BJ (cell line): ENCODE measurements around the gene EZR. TPM values are rescaled to one million over a fixed set of nuclear protein-coding genes. Genes with fewer than 3 reads are reported as not detected.
A peak's percentile ranks its signal among the peaks of the same experiment; 100 is the strongest.

Experiments
- CTCF ChIA-PET: fragments of 350-600 bp; formaldehyde crosslinking; extraction: SDS; loops from one replicate; lab custom pipeline; 2021; ENCODE audit warnings: antibody characterized with exemption, inconsistent platforms; lab: Yijun Ruan, JAX
- POLR2A ChIA-PET: fragments of 300-600 bp; sonication (Branson Sonifier 250); formaldehyde crosslinking; extraction: SDS; loops from one replicate; lab custom pipeline; 2021; ENCODE audit warnings: antibody characterized with exemption; lab: Charles Lee
- DNase-seq: peaks from one replicate; pipeline ENCODE4 v3.0.0-alpha.2; 2011; ENCODE audit warnings: low read depth
- H3K27me3 ChIP-seq: 2 replicates; pipeline ENCODE4 v1.6.0; 2011; ENCODE audit warnings: low read length; ENCODE audit not compliant: control insufficient read depth, insufficient read depth
- H3K36me3 ChIP-seq: 2 replicates; pipeline ENCODE4 v1.5.1; 2011; ENCODE audit warnings: low read length; ENCODE audit not compliant: control insufficient read depth, insufficient read depth
- H3K4me3 ChIP-seq: 2 replicates; pipeline ENCODE4 v1.5.1; 2011; ENCODE audit warnings: low read depth, mild to moderate bottlenecking, control low read depth, low read length
- CTCF ChIP-seq: IDR thresholded peaks from 2 replicates; pipeline ENCODE4 v1.5.1; 2011; ENCODE audit warnings: low read depth, mild to moderate bottlenecking, control low read depth, inconsistent platforms, low read length, moderate library complexity; ENCODE audit not compliant: insufficient read depth
- polyA plus RNA-seq: library from polyadenylated mRNA; depleted of rRNA; stranded (reverse); fragments of >200 nt; gene quantifications from 2 replicates; pipeline ENCODE4 v1.2.3, GENCODE V29; 2011

EZR gene
- polyA plus RNA-seq, 1 experiment, result 117 TPM

GRCh38 chr6:158729906-158730540 is 89.1 kb downstream of the EZR start:
- Histone ChIP-seq H3K4me3 (no peak overlapping the region), H3K27me3 (no peaks in the 10 kb centered on the region), H3K36me3 (no peaks in the 10 kb centered on the region)
- TF ChIP-seq CTCF, result no peak
- ChIA-PET POLR2A (no interaction called here), CTCF (interaction anchor here (0.6 to 1.1 kb wide), 2 partner anchors 10 to 12 kb away, joined by 3 read pairs; no protein-coding TSS in a partner anchor)
- DNase-seq, result no peak

GRCh38 chr6:158725704-158726103 is 93.5 kb downstream of the EZR start:
- POLR2A ChIA-PET, result no interaction called here
- no peaks in the 10 kb centered on the region for H3K27me3 ChIP-seq
- CTCF ChIA-PET, result no interaction called here

GRCh38 chr6:158722176-158722729 is 96.9 kb downstream of the EZR start:
- Histone ChIP-seq H3K27me3 (no peaks in the 10 kb centered on the region), H3K4me3 (no peak overlapping the region), H3K36me3 (no peaks in the 10 kb centered on the region)
- DNase-seq, result no peak
- CTCF ChIA-PET, result interaction anchor here (1.4 kb wide), 1 partner anchor 18 kb away, joined by 5 read pairs; no protein-coding TSS in a partner anchor
- POLR2A ChIA-PET, result no interaction called here
- TF ChIP-seq CTCF, result no peak

More at GRCh38 chr6:158725704-158726103, 93.5 kb downstream of the EZR start:
- no peaks in the 10 kb centered on the region for H3K36me3 ChIP-seq
- no peak overlapping the region for H3K4me3 ChIP-seq
- TF ChIP-seq CTCF, result no peak
- no peak for DNase-seq

GRCh38 chr6:158718461-158719046 is 100.6 kb downstream of the EZR start:
- Histone ChIP-seq H3K27me3 (no peaks in the 10 kb centered on the region), H3K36me3 (no peaks in the 10 kb centered on the region), H3K4me3 (no peak overlapping the region)
- no peak for DNase-seq
- CTCF ChIA-PET, result interaction anchor here (0.8 to 3.8 kb wide), 7 partner anchors 9 to 243 kb away, joined by 3 to 21 read pairs (median 3); no protein-coding TSS in a partner anchor
- POLR2A ChIA-PET, result no interaction called here
- peak; percentile 49 for TF ChIP-seq CTCF
